Tibial nerve (tissue), 3 donors: ENCODE data around the gene MS4A10.

Source experiments
- POLR2A ChIP-seq, 2 donors: fragments of 450-650 bp; IDR thresholded peaks; one replicate each; pipeline ENCODE4 v1.6.1; 2017; ENCODE audit warnings: antibody characterized with exemption in 2 of 2, mild to moderate bottlenecking in 2 of 2, moderate library complexity in 2 of 2
- TF ChIP-seq, protein P1 (sequence below), 5 experiments: fragments of 200-600 bp in 3 of 5; fragments of 450-650 bp in 2 of 5; sonication (generic) in 3 of 5; IDR thresholded peaks; one replicate each; pipeline ENCODE4 v1.5.1; 2016 to 2019; ENCODE audit warnings: antibody characterized with exemption in 5 of 5, mild to moderate bottlenecking in 3 of 5, moderate library complexity in 2 of 5

DNA sequence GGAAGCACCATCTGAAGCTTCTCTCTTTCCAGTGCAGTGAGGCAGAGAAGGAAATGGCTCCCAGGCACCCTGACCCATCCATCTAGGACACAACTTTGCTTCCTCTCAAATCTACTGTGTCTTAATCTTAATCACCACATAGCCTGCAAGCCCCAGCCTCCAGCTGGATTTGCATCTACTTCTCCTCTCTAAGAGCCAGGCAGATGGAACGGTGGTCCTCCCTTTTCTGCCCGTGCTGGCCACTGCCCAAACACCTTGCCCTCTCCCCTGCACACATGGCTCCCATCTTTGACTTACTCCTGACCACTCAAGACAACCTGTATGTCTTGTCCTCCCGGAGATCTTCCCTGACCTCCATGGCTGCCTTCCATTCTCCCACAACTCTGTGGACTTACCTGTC lies 7.4 kb downstream of the MS4A10 start:
- TF ChIP-seq, protein P1, sequence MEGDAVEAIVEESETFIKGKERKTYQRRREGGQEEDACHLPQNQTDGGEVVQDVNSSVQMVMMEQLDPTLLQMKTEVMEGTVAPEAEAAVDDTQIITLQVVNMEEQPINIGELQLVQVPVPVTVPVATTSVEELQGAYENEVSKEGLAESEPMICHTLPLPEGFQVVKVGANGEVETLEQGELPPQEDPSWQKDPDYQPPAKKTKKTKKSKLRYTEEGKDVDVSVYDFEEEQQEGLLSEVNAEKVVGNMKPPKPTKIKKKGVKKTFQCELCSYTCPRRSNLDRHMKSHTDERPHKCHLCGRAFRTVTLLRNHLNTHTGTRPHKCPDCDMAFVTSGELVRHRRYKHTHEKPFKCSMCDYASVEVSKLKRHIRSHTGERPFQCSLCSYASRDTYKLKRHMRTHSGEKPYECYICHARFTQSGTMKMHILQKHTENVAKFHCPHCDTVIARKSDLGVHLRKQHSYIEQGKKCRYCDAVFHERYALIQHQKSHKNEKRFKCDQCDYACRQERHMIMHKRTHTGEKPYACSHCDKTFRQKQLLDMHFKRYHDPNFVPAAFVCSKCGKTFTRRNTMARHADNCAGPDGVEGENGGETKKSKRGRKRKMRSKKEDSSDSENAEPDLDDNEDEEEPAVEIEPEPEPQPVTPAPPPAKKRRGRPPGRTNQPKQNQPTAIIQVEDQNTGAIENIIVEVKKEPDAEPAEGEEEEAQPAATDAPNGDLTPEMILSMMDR (IDR thresholded peaks at IDR 0.05): no peak
- no peak for TF ChIP-seq POLR2A (IDR thresholded peaks at IDR 0.05)
